NOMO-1 treated with DMSO at 0.1 percent for 48 hours (cell line): ENCODE results near the gene LY9.
"Not testable (repeated sequence)": the region's sequence is repeated elsewhere in the genome, so short reads cannot be mapped to it uniquely, and the experiment has no call there.

Experiments used
- DNase-seq: peaks from one replicate; lab custom pipeline; 2025; ENCODE audit not compliant: unreplicated experiment; lab: John Stamatoyannopoulos, UW

Gene LY9

GRCh38 chr1:160774886-160775719 lies 20.9 kb upstream of the LY9 start:
- DNase-seq, result no peak

- DNase-seq, result no peak
Observed at GRCh38 chr1:160776178-160776577, 19.8 kb upstream of the LY9 start.

GRCh38 chr1:160777486-160778089 lies 18.4 kb upstream of the LY9 start:
- peak; percentile 31 for DNase-seq

DNA sequence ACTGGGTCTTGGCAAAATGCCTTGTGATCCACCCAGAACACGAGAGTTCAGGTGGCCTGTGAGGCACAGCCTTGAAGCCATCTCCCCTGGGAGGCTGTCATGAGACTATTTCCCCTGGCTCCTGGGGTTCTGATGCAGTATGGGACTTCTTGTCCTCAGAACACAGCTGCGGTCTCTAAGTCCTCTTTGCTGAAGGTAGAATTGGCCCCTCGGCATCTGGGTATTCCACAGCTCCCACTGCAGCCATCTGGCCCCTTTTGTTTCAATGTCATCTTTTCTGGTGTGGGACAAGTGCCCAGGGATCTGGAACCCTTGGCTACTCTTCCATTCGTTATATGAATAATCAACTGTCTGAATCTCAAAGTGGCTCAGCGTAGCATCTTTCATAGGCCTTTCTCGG lies 17.0 kb upstream of the LY9 start:
- DNase-seq, result no peak

DNA sequence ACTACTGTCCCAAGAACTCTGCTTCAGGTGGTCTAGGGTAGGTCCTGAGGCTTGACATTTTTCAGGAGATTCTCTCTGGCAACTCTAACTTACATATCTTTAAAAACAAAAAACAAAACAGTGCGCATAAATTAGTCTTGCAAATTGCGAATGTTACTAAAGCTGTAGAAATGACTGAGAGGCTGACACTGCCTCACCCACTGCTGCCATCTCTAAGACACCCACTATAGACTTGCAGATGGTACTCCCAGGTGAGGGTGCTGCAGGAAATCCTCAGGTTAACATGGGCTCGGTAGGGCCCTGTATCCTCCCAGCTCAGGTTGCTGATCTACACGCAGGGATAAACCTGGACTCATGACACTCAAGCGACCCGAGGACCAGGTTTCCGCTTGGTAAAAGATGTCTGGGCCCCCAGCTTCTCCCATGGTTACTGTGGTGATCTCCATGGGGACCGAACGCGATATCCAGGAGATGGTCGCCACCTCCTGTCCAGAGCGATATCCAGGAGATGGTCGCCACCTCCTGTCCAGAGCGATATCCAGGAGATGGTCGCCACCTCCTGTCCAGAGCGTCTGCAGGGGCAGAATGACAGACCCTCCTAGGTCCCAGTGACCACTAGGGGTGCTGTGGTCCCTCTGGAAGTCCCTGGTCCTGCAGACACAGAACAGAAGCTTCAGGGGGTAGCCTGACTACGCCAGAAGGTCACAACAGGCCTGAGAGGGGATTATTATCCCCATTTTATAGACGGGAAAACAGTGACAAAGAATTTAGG lies 16.2 kb upstream of the LY9 start:
- DNase-seq, result no peak

DNA sequence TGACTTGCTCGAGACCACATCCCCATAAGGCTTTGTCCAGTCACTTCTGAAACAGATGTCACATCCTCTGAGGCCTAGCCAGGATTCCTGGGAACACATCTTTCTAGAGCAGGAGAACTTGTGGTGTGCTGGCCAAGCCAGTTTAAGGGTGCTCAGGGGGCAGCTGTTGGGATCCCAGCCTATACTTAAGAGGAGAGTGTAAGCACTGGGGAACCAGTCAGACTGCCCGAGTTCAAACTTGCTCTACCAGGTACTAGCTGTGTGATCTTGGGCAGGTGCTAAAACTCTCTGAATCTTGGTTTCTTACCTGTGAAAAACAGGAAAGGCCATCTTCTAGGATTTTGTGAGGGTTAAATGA lies 15.6 kb upstream of the LY9 start:
- no peak for DNase-seq

DNA sequence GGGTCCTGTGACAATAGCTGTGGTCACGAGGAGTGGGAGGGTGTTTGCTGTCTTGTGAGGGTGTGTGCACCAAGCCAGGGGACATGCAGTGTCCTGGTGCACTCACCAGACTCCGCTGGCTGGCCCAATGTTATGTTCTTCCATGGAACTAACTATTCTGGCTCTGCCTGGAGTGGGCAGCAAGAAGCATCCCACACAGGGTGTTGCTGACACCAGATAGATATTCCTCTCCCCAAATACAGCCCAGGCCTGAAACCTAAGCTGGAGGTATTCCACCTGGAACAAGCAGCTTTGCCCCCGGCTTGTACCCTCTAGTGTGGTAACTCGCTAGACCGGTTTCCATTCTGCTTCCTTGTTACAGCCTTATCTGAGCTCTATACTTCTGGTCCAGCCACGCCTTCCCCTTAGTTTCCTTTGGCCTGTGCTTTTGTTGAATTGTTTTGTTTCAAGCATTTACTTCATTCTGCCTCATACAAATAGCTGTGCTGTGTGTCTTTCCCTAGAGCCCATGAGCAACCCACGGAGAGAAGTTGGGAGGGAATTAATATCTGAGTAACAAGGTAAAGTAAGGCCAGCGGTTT lies 14.7 kb upstream of the LY9 start:
- DNase-seq, result no peak

DNA sequence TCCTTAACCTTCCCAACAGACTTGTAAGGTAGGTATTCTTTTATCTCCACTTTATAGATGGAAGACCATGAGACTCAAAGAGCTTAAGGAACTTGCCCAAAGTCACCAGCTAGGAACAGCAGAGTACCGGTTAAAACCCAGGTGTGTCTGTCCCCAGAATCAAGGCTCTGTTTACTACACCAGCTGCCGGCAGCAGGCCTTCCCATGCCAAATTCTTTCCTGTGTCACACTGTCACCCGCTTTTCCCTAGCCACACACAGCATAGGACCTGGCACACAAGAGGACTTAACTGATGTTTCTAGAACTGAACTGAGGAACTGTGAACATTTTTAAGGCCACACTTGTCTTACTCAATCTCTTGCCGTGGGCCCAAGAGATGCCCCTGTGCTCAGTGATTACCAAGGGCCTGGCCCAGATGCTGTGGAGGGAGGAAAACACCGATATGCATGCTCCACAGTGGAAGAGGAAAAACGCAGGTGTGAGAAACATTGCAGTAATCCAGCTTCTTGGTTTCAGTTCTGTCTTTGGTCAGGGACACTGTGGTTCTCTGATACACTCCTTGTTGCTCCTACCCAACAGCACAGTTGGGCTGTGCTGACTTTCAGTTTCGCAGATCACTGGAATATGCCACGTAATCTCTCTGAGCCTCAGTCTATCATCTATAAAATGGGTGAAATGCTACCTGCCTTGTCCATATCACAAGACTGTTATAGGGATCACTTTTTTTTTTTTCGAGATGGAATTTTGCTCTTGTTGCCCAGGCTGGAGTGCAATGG lies 13.9 kb upstream of the LY9 start:
- peak; percentile 85 for DNase-seq

- DNase-seq, result not testable (repeated sequence)
Observed at GRCh38 chr1:160782988-160783765, 12.8 kb upstream of the LY9 start.

GRCh38 chr1:160789051-160789701 lies 6.8 kb upstream of the LY9 start:
- no peak for DNase-seq

DNA sequence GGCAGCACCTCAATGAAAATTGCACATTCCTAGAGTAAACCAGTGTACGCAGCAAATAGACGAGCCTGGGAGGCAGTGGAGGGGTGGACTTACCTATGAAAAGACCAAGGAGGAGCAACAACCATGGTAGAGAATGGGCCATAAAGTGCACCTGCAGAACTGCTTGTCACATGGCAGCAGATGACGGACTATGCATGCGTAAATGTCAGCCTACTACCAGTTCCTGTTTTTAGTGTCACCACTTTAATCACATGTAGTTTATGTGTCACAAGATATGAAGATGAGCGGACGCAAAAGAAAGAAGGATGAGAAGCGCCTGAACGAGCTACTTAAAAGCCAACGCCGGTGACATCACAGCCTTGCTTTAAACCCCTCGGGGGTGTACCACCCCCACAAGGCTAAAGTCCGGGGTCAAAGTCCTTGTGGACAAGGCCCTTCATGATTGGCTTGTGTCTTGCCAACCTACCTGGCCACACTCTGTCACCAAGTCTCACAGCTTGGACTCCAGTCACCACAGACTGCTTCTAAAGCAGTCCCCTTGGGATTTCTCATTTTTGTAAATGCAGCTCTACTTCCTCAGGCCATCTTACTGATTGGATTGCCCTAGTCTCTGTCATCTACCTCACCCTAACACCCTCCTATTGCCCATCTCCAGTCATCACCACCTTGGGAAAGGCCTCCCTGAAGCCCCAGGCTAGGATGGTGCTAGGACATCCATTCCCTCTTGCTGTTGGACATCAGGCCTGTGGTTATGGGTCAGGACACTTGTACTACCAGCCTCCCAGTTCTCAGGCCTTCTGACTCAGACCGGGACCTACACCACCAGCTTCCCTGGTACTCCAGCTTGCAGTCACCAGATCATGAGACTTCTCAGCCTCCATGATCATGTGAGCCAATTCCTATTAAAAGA lies 6.0 kb upstream of the LY9 start:
- peak; percentile 64 for DNase-seq

DNA sequence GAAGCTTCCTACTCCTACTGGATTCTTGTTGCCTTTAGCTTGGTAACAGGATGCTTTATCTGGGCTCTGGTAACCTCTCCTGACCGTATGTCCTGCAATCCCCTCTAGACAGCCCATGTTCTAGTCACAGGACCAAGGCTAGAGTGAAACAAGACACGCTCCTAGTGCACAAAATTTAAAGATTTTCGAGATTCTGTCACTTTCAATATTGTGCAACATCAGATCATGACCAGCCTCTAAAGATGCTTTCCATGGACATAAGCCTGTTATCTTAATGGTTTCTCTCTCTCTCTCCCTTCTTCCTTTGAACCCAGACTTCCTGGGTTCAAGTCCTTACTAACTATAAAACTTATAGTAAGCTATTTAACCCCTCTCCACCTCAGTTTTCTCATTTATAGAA lies 1.6 kb upstream of the LY9 start:
- DNase-seq, result no peak

DNA sequence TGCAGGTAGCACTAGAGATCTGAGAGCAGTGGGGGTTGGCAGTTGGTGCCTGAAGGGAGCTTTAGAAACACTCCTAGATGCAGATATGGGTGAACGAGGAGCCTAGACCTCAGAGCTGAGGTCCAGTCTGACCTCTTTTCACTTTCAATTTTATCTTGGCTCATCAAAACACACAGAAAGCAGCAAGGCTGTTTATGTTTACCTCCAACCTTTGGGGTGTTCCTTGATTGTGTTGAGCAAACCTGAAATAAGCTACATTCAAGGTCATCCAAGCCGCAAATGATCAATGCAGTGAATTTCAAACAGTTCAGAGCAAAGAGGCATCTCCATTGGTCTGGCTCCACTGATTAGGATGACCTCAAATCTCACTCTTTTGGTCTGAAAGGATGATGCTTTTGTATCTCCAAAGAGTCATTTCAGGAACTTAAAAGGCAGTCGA lies 1.3 kb downstream of the LY9 start:
- DNase-seq, result no peak

GRCh38 chr1:160797861-160798273 lies 1.9 kb downstream of the LY9 start:
- DNase-seq, result no peak

GRCh38 chr1:160798439-160798838 lies 2.5 kb downstream of the LY9 start:
- DNase-seq, result no peak

DNA sequence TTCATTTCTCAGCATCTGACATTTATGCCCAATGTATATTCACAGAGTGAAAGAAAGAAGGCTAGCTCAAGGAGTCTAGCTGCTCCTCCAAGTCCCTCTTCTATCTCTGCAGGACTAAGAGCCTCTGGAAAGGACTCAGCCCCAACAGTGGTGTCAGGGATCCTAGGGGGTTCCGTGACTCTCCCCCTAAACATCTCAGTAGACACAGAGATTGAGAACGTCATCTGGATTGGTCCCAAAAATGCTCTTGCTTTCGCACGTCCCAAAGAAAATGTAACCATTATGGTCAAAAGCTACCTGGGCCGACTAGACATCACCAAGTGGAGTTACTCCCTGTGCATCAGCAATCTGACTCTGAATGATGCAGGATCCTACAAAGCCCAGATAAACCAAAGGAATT lies 3.7 kb downstream of the LY9 start:
- no peak for DNase-seq

GRCh38 chr1:160800142-160800541 lies 4.2 kb downstream of the LY9 start:
- no peak for DNase-seq

DNA sequence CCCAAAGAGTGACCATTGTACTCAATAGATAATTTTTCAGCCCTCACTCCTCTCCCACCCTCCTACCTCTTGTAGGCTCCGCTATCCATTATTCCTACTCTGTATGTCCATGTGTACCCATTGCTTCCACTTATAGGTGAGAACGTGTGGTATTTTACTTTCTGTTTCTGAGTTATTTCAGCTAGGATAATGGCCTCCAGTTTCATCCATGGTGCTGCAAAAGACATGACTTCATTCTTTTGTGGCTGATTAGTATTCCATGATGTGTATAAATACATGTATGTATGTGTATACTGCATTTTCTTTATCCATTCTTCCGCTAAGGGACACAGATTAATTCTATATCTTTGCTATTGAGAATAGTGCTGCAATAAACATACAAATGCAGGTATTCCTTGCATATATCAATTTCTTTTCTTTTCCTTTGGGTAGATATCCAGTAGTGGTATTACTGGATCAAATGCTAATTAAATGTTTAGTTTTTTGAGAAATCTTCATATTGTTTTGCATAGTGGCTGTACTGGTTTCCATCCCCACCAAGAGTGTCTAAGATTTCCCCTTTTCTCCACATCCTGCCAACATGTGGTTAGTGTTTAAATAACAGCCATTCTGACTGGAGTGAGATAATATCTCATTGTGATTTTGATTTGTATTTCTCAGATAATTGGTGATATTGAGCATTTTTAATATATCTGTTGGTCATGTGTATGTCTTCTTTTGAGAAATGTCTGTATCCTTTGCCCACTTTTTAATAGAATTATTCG lies 4.9 kb downstream of the LY9 start:
- peak; percentile 16 for DNase-seq
